COLO668 (cell line): ENCODE data around the gene ALAS1.

Experiments
- DNase-seq: peaks from one replicate; lab custom pipeline; 2025; ENCODE audit not compliant: unreplicated experiment; lab: John Stamatoyannopoulos, UW

ALAS1 gene

DNA sequence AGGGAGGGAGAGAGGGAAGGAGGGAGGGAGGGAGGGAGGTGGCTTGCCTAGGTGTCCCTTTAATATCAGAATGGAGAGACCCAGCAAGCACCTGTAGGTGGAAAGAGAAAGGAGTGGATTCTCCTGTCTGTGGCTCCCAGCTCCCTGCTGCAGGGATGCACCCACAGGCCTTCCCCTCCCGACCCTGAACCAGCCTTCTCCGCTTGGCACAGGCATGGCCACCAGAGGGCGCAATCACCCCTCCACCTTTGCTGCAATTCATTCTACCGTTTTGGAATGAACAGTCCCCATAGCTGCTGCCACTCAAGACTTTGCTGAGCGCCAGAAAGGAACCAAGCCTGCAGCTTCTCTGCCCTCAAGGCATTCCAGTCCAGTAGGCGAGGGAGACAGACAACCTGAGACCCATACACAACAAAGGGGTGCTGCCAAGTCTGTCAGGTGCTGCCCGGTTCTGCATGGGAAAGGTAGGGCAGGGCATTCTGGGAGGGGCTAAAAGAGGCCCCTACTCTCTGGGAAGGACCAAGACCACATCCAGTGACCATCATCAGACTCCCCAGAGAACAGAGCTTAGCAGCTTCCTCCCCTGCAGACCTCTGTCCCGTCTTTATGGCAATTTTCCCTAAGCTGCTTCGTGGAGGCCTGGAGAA, 22.5 kb downstream of the ALAS1 start:
- DNase-seq: peak; percentile 73

DNA sequence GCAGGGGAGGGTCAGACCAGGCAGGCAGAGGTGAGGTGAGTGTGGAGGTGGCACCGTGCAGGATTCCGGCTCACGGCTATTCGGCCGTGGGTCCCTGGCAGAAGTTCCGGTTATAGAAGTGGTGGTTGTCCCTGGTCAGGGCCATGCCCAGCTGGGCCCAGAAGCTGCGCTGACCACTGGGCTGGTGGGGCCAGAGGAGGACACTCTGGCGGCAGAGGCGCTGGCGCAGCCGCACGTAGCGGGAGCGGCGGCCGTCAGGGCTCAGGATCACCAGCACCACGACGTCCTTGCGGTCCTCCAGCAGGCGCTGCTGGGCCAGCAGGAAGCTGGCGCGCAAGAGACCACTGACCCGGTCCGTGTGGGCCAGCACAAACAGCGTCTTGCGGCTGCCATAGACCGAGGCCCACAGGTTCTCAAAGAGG, 23.2 kb downstream of the ALAS1 start:
- DNase-seq: no peak

GRCh38 chr3:52221563-52222318, 23.8 kb downstream of the ALAS1 start:
- DNase-seq: no peak

DNA sequence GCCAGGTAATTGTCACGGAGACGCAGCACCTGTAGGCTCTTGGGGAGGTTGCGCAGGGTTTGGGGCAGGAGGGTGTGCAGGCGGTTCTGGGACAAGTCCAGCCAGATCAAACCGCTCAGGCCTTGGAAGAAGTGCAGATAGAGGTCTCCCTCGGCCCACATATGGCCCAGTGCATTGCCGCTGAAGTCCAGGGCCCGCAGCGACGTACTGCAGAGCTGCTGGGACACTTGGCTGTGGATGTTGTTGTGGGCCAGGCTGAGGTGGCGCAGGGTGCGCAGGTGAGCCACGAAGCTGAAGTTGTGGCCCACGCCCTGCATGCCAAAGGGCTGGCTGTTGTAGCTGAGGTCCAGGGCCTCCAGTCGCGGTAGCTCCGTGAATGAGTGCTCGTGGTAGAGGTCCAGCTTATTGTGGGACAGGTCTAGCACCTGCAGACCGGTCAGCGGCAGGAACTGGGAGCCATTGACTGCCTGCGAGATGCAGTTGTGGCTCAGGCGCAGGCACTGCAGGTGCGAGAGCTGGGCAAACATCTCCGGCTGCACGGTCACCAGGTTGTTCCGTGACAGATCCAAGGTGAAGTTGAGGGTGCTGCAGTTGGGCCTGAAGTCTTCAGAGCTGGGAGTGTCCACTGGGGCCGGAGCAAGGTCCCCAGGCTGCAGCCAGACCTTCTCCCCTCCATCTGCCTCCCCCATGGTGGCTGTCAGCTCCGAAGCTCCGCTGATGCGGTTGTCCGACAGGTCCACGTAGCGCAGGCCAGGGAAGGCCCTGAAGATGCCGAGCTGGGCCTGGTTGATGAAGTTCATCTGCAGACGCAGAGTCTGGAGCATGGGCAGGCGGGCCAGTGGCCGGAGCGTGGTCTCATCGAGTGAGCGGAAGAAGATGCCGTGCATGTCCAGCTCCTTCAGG, 24.6 kb downstream of the ALAS1 start:
- no peak for DNase-seq

DNA sequence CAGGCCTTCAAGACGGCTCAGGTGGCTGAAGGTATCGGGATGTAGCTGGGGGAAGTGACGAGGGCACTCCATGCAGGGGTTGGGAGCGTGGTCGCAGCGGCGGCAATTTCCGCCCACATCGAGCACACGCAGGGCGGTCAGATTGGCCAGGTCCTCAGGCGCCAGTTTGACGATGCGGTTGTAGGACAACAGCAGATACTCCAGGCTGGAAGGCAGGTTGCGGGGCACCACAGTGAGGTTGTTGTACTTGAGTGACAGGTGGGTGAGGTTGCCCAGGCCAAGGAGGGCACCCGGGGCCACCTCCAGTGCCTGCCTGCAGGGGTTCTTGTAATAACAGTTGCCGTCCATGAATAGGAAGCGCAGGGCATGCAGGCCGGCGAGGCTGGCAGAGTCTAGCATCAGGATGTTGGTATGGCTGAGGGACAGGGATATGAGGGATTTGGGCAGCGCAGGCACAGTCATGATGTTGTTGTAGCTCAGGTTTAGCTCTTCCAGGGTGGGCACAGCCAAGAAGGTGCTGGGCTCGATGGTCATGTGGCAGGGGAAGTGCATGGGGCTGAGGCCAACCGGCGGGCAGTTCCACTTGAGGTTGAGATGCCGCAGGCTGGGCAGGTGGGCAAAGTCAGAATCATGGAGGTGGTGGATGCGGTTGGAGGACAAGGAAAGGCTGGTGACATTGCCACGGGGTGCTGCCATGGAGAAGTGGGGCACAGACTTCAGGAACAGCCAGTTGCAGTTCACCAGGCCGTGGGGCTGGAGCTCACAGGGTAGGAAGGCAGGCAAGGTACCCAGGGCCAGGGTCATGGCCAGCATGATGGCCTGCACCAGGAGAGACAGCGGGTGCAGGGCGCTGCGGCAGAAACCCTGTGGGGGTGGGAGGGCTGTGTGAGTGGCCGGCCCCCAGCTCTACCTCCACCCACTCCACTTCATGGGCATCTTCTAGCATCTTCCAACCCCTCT, 25.8 kb downstream of the ALAS1 start:
- no peak for DNase-seq

- peak; percentile 44 for DNase-seq
Measured at GRCh38 chr3:52225452-52226228, 27.7 kb downstream of the ALAS1 start, which contains the start of gene TLR9. Gene TLR9, minus strand, starts transcription at chr3:52225645. Its CDS starts 116 bp downstream, at chr3:52225529.

- no peak for DNase-seq
Measured at GRCh38 chr3:52226229-52226817, 28.4 kb downstream of the ALAS1 start.

DNA sequence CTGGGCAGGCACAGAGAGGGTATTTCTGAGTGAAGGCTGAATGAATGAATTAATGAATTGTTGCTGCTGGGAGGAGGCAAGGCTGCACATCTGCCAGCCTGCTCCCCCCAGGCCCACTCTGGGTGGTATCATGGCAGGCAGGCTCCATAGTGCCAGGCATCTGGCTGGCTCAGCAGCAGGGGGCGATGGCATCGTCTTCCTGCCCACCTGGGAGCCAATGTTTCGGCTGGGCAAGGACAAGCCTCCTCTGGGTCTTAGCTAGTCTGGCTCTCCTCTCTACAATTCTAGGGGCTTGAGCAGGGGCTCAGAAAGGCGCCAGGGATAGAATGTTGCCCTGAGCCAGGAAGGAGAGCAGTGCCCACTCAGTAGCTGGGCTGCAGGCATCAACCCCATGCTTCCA, 29.2 kb downstream of the ALAS1 start:
- DNase-seq: no peak

GRCh38 chr3:52227766-52228165, 29.8 kb downstream of the ALAS1 start:
- no peak for DNase-seq

GRCh38 chr3:52228266-52228665, 30.3 kb downstream of the ALAS1 start:
- no peak for DNase-seq

DNA sequence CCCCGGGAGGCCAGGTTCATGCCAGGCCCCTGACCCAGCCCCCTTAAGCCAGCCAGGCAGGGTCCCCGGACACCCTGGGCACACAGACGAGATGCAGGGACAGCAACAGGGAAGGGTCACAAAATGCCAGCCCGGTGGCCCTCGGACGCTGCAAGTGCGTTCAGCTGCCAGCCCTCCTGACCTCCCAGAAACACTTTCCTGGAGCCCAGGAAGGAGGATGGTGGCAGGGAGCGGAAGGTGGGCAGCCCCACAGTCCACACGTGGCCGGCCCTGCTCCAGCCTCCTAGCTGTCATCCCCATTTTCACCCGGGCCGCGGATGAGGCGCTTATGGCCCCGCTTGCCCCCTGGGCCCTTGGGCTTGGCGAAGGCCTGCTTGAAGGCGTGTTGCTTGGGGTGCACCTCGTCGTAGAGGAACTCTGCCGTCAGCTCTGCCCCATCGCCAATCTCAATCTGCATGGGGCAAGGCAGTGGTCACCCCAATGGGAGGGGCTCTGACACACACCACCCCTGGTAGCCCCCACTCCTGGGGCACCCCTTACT, 30.9 kb downstream of the ALAS1 start:
- DNase-seq: no peak

DNA sequence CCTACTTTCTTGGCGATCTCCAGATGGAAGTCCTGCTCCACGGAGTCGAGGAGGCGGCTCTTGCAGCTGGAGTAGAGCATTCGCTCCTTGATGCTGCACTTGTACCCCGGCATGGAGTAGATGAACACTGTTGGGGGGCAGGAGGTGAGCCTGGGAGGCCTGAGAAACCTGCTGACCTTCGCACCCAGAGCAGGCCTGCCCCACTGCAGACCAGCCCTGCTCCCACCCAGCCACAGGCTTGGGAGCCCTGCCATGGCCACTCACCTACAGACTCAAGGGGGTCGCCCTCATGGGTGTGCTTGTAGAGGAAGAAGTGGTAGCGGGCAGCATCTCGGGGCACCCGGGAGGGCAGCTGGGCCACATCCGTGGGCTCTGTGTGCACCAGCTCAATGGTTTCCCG, 31.7 kb downstream of the ALAS1 start:
- DNase-seq: no peak

GRCh38 chr3:52230461-52230860, 32.5 kb downstream of the ALAS1 start:
- no peak for DNase-seq

DNA sequence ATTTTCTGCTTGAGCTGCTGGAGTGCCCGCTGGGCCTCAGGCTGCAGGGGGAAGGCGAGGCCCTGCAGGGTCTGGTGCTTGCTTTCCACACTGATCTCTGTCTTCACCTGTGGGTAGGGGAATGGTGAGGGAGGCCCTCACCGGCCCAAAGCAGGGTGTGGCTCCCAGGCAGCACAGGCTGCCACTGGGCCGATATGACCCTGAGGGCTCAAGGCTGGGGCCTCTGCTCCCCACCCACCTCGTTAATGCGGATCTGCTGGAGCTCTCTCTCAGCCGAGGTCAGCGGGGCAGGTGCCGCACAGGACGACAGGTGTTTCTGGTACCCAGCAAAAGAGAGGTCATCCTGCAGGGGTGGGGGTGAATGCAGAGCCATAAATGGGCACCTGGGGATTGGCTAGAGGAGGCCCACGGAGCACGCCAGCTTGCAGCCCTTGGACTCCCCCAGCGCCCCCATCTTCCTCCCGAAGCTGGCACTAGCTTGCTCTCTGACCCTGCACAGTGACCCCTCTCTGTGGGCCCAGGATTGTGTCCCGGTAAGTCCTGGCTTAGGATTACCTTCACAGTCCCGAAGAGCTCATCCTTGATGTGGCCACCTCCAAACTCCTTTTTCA, 33.0 kb downstream of the ALAS1 start:
- DNase-seq: no peak

GRCh38 chr3:52231502-52232278, 33.7 kb downstream of the ALAS1 start:
- peak; percentile 78 for DNase-seq

- no peak for DNase-seq
Measured at GRCh38 chr3:52232279-52233107, 34.5 kb downstream of the ALAS1 start.

- DNase-seq: no peak
Measured at GRCh38 chr3:52233108-52233591, 35.2 kb downstream of the ALAS1 start.
